GM12801 (cell line): Measurements from ENCODE around the gene COL20A1.

Source experiments
- TF ChIP-seq, protein P1 (sequence below): IDR thresholded peaks from one replicate; pipeline ENCODE4 v1.5.1; 2011; ENCODE audit warnings: control low read depth; ENCODE audit not compliant: insufficient read length; ENCODE audit errors: extremely low read depth

COL20A1 gene

DNA sequence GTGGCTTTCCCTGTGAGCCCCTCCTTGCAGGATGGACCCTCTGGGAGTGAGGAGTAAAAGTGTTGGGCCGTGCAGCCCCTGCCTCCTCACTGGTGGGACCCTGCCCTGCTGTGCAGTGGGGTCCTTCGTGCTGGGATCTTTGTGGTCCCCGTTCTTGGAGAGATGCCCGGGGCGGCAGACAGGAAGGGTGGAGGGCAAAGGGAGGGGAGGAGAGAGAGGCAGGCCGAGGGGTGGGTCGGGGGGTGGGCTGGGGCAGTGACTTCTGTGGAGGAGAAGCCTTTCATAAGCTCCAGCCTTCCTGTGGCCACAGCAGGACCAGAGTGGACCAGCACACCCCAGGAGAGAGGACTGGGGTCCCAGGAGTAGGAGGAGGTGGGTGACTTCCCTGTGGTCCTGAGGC lies at the start of gene COL20A1:
Gene COL20A1, plus strand, starts transcription at position 283 of the 400 bp plus-strand sequence. CDS start 1,922 bp downstream, outside the sequence.
- TF ChIP-seq, protein P1, sequence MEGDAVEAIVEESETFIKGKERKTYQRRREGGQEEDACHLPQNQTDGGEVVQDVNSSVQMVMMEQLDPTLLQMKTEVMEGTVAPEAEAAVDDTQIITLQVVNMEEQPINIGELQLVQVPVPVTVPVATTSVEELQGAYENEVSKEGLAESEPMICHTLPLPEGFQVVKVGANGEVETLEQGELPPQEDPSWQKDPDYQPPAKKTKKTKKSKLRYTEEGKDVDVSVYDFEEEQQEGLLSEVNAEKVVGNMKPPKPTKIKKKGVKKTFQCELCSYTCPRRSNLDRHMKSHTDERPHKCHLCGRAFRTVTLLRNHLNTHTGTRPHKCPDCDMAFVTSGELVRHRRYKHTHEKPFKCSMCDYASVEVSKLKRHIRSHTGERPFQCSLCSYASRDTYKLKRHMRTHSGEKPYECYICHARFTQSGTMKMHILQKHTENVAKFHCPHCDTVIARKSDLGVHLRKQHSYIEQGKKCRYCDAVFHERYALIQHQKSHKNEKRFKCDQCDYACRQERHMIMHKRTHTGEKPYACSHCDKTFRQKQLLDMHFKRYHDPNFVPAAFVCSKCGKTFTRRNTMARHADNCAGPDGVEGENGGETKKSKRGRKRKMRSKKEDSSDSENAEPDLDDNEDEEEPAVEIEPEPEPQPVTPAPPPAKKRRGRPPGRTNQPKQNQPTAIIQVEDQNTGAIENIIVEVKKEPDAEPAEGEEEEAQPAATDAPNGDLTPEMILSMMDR = no peak

DNA sequence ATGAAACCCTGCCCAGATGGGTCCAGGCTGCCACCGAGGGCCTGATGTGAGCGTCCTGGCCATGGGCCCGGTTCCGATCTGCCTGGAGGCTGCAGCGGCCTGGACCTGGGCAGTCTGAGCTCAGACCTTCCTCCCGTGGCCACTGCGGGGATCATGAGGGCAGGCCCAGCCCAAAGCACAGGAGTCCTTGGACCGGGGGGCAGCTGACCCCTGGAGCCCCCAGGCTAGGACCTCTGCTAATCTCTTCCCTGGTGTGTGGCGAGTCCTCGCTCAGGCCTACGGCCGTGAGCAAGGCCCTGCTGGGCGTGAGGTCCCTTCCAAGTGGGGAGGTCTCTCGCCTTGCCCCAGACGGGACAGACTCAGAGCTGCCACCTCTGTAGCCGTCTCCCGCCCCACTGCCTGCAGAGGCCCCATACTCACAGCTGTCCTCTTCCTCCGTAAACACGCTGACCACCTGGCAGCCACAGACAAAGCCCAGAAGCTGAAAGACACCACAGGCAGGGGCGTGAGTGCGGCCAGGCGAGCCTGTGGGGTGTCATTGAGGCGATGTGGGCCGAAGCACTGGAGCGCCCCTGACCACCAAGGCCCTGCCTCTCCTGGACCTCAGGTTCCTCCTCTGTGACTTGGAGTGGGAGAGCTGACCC lies 49.3 kb upstream of the COL20A1 start:
- TF ChIP-seq, protein P1 = no peak

DNA sequence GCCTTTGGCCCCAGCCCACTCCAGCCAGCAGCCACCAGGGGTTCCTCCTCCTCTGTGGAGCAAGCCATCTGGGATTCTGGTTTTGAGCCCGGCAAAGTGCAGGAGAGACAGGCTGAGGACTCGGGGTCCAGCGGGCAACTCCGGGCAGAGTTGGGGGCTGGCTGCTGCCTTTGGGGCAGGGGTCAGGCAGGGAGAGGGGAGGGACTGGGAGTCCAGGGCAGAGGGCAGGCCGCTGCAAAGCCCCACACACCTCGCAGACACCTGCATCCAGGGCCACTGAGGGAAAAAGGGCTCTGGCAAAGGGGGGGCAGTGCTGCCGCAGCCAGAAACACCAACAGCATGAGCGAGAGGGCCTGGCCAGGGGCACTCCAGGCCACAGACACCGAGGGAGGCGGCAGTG lies 48.5 kb upstream of the COL20A1 start:
- TF ChIP-seq, protein P1 = no peak

DNA sequence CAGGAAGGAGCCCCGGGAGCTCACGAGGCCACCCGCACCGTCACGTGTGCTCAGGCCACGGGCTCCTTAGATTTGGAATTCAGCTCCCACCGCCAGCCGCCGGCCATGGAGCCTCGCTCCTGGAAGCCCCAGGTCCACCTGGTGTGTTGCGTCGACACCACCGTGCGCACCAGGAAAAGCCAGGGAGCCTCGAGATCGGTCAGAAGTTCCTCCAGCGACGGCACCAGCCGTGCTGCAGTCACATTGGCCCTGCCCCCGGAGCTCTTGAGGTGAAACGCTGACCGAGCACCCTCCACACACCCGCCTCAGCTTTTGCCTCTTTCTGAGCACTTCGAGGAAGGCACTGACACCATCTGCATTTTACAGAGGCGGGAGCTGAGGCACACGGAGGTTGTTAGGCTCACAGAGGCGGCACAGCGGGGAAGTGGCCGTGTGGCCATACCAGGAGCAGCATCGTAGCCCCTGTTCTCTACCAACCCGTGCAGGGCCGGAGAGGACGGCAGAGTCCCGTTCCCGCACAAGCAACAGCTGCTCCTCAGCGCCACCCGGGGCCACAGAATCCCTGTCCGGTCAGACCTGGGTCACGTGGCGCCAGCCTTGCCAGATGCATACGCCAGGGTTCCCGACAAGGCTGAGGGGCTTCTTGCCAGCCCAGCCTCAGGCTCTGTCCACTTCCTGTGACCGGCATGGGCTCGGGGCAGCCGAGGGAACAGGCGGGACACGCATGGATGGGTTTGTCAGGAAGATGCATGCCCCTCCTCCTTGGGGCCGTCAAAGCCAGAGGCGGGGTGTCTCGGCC lies 46.3 kb upstream of the COL20A1 start:
- TF ChIP-seq, protein P1 = no peak

DNA sequence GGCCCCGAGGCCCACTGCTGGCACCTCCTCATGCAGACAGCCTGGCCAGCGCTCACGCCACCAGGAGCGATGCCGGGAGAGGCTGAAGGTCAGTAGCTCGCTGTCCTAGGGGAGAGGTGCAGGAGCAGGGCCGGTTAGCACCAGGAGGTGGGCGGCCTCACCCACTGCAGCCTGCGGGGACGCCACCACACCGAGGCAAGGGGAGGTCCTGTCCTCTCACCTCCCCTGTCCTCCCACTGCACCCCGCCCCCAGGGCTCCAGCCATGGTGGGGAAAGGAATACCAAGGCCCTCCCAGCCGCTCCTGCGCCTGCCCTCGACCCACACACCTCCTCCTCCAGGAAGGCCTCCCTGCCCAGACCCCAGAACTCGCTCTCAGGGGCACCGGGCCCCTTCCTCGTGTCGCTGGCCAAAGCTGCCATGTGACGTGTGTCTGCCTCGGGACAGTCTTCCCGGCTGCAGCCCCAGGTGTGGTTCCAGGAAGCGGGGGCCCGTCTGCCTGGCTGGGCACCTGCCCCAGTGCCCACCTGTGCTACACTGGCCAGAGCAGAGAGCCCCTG lies 45.2 kb upstream of the COL20A1 start:
- TF ChIP-seq, protein P1 = no peak

DNA sequence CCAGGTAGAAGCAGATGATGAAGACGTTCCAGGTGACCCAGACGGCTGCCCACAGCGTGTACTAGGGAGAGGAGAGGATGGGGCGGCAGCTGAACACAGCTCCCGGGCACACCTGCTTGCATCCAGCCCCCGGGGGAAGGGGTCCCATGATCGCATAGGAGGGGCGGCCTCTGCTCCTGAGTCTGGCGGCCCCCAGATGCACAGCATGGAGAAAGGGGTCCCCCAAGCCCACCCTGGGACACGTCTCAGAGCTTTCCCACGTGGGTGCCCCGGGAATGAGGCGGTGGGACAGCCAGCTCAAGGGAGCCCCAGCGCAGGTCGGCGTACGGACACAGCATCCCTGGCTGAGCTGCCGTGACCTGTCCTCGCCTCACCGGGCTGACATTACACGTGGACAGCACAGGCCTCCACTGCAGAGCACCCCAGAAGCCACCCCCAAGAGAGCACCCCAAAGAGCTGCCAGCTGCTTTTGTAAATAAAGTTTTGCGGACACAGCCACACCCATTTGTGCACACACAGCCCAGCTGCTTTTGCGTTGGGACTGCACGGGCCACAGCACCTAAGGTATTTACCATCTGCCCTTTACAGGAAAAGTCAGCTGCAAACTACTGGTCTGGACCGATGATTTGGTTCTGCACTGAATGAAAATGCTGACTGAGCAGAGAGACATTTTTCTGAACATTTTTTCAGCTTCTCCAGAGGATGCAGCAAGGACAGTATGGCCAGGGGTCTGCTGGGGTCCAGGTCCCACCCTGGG lies 44.0 kb upstream of the COL20A1 start:
- TF ChIP-seq, protein P1 = no peak

DNA sequence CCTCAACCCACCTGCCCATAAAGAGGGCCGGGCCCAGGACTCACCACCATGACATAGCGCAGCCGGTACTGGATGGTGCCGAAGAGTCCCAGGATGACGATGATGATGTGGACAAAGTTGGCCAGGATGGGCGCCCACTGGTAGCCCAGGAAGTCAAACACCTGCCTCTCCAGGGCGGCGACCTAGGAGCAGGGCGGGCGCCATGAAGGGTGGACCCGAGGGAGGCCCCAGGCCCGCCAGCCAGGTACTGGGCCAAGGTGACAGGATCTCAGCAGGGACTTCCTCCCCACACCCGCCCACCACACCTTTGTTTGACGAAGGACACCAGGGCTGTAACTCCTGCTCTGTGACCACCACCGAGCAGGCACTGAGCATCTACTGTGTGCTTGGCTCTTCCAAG lies 43.1 kb upstream of the COL20A1 start:
- TF ChIP-seq, protein P1 = no peak
